Keratinocyte (primary cell): ENCODE results near the gene PPP1R36. TPM values are rescaled to one million over a fixed set of nuclear protein-coding genes. Genes with fewer than 3 reads are reported as not detected.
"Not testable (repeated sequence)": the region's sequence is repeated elsewhere in the genome, so short reads cannot be mapped to it uniquely, and the experiment has no call there.

Source experiments
- DNase-seq: peaks from one replicate; pipeline ENCODE4 v3.0.0-alpha.2; 2011; ENCODE audit warnings: low read depth, missing footprints, low spot score
- FAIRE-seq: peaks from 2 replicates; lab custom pipeline; 2011; peaks lifted over from hg19 to GRCh38; lab: Jason Lieb, UNC
- H2AFZ ChIP-seq: 2 replicates; pipeline ENCODE4 v1.6.0; 2012; ENCODE audit warnings: low read length, control low read depth, inconsistent platforms; ENCODE audit not compliant: control insufficient read depth
- H3K27ac ChIP-seq: 2 replicates; pipeline ENCODE4 v1.5.1; 2011; ENCODE audit warnings: low read length; ENCODE audit not compliant: control insufficient read depth, insufficient read depth
- H3K27me3 ChIP-seq: 3 replicates; pipeline ENCODE4 v1.6.0; 2011; ENCODE audit warnings: low read length; ENCODE audit not compliant: control insufficient read depth, insufficient read depth; ENCODE audit errors: extremely low read depth
- H3K36me3 ChIP-seq, 2 experiments: 2 replicates in 1 of 2; 3 replicates in 1 of 2; pipeline ENCODE4 v1.5.1; 2011; ENCODE audit warnings: low read length in 2 of 2, mild to moderate bottlenecking in 1 of 2; ENCODE audit not compliant: control insufficient read depth in 2 of 2, insufficient read depth in 2 of 2; ENCODE audit errors: extremely low read depth in 1 of 2
- H3K4me1 ChIP-seq: 3 replicates; pipeline ENCODE4 v1.5.1; 2011; ENCODE audit warnings: low read length; ENCODE audit not compliant: control insufficient read depth, insufficient read depth; ENCODE audit errors: extremely low read depth
- H3K4me2 ChIP-seq: 3 replicates; pipeline ENCODE4 v1.6.0; 2011; ENCODE audit warnings: low read depth, low read length; ENCODE audit not compliant: control insufficient read depth, insufficient read depth; ENCODE audit errors: extremely low read depth
- H3K4me3 ChIP-seq, 3 experiments: fragments of 200-600 bp in 1 of 3; sonication (generic) in 1 of 3; 2 replicates in 2 of 3; 3 replicates in 1 of 3; pipeline ENCODE4 v1.5.1; 2011 to 2016; ENCODE audit warnings: low read length in 3 of 3, mild to moderate bottlenecking in 3 of 3, control low read depth in 2 of 3, inconsistent platforms in 1 of 3, low read depth in 1 of 3, mixed read lengths in 1 of 3, mixed run types in 1 of 3, moderate library complexity in 1 of 3; ENCODE audit not compliant: control insufficient read depth in 2 of 3, insufficient read depth in 2 of 3; ENCODE audit errors: extremely low read depth in 1 of 3
- H3K79me2 ChIP-seq: 2 replicates; pipeline ENCODE4 v1.6.0; 2012; ENCODE audit warnings: low read length; ENCODE audit not compliant: control insufficient read depth, insufficient read depth
- H3K9ac ChIP-seq: 3 replicates; pipeline ENCODE4 v1.6.0; 2011; ENCODE audit warnings: low read length; ENCODE audit not compliant: control insufficient read depth, insufficient read depth; ENCODE audit errors: extremely low read depth
- H3K9me1 ChIP-seq: 3 replicates; pipeline ENCODE4 v1.6.0; 2011; ENCODE audit warnings: low read length; ENCODE audit not compliant: control insufficient read depth, insufficient read depth; ENCODE audit errors: extremely low read depth
- H3K9me3 ChIP-seq: 2 replicates; pipeline ENCODE4 v1.5.1; 2012; ENCODE audit warnings: low read depth, low read length; ENCODE audit not compliant: control insufficient read depth
- H4K20me1 ChIP-seq: 3 replicates; pipeline ENCODE4 v1.6.0; 2011; ENCODE audit warnings: low read length; ENCODE audit not compliant: control insufficient read depth, insufficient read depth; ENCODE audit errors: extremely low read depth
- EZH2 ChIP-seq: IDR thresholded peaks from one replicate; pipeline ENCODE4 v1.6.1; 2012; ENCODE audit warnings: inconsistent platforms, mild to moderate bottlenecking, low read length, moderate library complexity
- dilution Hi-C: fragments of 300-500 bp; cut with MboI; formaldehyde crosslinking; loops from one replicate; pipeline ENCODE4 v1.7.0; 2020; ENCODE audit warnings: low sequenced_read_pairs; ENCODE audit not compliant: extremely low pct_ligation_motif_present
- polyA plus RNA-seq, 5 experiments: library from polyadenylated mRNA; depleted of rRNA in 3 of 5; stranded (reverse) in 3 of 5; stranded (forward) in 1 of 5; unstranded in 1 of 5; fragments of >200 nt; gene quantifications; 1 replicate in 1 of 5; 2 replicates in 3 of 5; 3 replicates in 1 of 5; pipeline versions ENCODE4 v1.2.1 to v1.2.3, GENCODE V29; 2011 to 2012; ENCODE audit warnings: missing spikeins in 2 of 5, low read depth in 1 of 5, low replicate concordance in 1 of 5
- TF ChIP-seq, protein P1 (sequence below), 3 experiments: IDR thresholded peaks in 1 of 3; conservative IDR thresholded peaks in 1 of 3; optimal IDR thresholded peaks in 1 of 3; 2 replicates in 2 of 3; 3 replicates in 1 of 3; pipeline versions ENCODE3 to v1.5.1; 2011; ENCODE audit warnings: low read length in 3 of 3, mild to moderate bottlenecking in 3 of 3, moderate library complexity in 2 of 3, control low read depth in 1 of 3, inconsistent platforms in 1 of 3; ENCODE audit not compliant: insufficient read depth in 2 of 3; ENCODE audit errors: extremely low read depth in 1 of 3

The PPP1R36 gene
- polyA plus RNA-seq, 1 donor (not counting 4 experiments of a cell fraction or from before 2014, with no cell fraction given) = 0.81 TPM

GRCh38 chr14:64566651-64567122, 16.9 kb downstream of the PPP1R36 start:
- Histone ChIP-seq H3K36me3 (no peaks in the 10 kb centered on the region), H3K9me3 (no peaks in the 10 kb centered on the region), H3K27me3 (no peaks in the 10 kb centered on the region), H3K4me2 (no peak overlapping the region), H3K27ac (no peak overlapping the region), H3K9me1 (no peaks in the 10 kb centered on the region), H3K4me3 (no peak overlapping the region), H3K79me2 (no peaks in the 10 kb centered on the region), H2AFZ (peak overlapping the region; percentile 8), H3K4me1 (peaks cover 9% of the 10 kb centered on the region), H3K9ac (no peak overlapping the region), H4K20me1 (no peaks in the 10 kb centered on the region)
- FAIRE-seq (no peak), DNase-seq (no peak)
- no peak for TF ChIP-seq EZH2
- TF ChIP-seq, protein P1, sequence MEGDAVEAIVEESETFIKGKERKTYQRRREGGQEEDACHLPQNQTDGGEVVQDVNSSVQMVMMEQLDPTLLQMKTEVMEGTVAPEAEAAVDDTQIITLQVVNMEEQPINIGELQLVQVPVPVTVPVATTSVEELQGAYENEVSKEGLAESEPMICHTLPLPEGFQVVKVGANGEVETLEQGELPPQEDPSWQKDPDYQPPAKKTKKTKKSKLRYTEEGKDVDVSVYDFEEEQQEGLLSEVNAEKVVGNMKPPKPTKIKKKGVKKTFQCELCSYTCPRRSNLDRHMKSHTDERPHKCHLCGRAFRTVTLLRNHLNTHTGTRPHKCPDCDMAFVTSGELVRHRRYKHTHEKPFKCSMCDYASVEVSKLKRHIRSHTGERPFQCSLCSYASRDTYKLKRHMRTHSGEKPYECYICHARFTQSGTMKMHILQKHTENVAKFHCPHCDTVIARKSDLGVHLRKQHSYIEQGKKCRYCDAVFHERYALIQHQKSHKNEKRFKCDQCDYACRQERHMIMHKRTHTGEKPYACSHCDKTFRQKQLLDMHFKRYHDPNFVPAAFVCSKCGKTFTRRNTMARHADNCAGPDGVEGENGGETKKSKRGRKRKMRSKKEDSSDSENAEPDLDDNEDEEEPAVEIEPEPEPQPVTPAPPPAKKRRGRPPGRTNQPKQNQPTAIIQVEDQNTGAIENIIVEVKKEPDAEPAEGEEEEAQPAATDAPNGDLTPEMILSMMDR (optimal IDR thresholded peaks at IDR 0.05 in 1 of 3, IDR thresholded peaks at IDR 0.05 in 1 of 3, conservative IDR thresholded peaks at IDR 0.05 in 1 of 3; ENCODE audit: extremely low read depth in 1 of 3, insufficient read depth in 2 of 3, low read length in 3 of 3) = no peak
- dilution Hi-C loops = no loop called here

DNA sequence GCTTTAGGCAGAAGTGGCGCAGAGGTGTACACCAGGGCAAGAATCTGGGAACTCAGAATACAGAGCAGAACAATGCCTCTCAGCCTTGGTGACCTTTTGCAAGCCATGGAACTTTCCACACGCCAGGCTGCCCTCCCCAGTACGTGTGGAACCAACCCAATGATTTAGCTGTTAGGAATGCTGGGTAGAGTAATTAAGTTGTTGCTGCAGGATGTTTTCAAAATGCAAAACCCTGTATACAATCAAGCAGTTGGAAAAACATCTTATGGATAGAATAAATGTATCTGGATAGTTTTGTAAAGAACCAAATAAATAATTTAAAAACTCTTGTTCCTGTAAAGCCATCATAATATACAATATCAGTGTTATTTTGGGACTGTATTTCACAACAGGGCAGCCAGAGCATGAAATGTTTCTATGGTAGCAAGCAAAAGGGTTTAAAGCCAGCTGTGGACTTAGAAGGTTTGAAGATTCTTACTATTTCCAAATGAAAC, 19.4 kb downstream of the PPP1R36 start:
- peak overlapping the region; percentile 44 for H3K4me2 ChIP-seq
- no peaks in the 10 kb centered on the region for H3K27me3 ChIP-seq
- dilution Hi-C loops = no loop called here
- no peaks in the 10 kb centered on the region for H3K9me1 ChIP-seq
- H3K27ac ChIP-seq = no peak overlapping the region
- no peaks in the 10 kb centered on the region for H3K36me3 ChIP-seq
- H3K4me3 ChIP-seq = no peak overlapping the region
- TF ChIP-seq EZH2 = no peak
- TF ChIP-seq, protein P1 (optimal IDR thresholded peaks at IDR 0.05 in 1 of 3, IDR thresholded peaks at IDR 0.05 in 1 of 3, conservative IDR thresholded peaks at IDR 0.05 in 1 of 3; ENCODE audit: extremely low read depth in 1 of 3, insufficient read depth in 2 of 3, low read length in 3 of 3) = no peak
- no peaks in the 10 kb centered on the region for H3K79me2 ChIP-seq
- H4K20me1 ChIP-seq = no peaks in the 10 kb centered on the region
- no peaks in the 10 kb centered on the region for H3K9me3 ChIP-seq
- H3K4me1 ChIP-seq = peaks cover 9% of the 10 kb centered on the region
- FAIRE-seq (peak; percentile 94), DNase-seq (peak; percentile 13)
- H2AFZ ChIP-seq = no peak overlapping the region
- no peak overlapping the region for H3K9ac ChIP-seq

GRCh38 chr14:64569646-64570045, 19.9 kb downstream of the PPP1R36 start:
- H3K36me3 ChIP-seq, H3K27ac ChIP-seq, H3K4me3 ChIP-seq, H3K79me2 ChIP-seq, H3K9me1 ChIP-seq, H3K4me1 ChIP-seq, H2AFZ ChIP-seq, DNase-seq, H3K9me3 ChIP-seq, dilution Hi-C loops, H3K27me3 ChIP-seq, H4K20me1 ChIP-seq, H3K9ac ChIP-seq, FAIRE-seq: not testable (repeated sequence)
- H3K4me2 ChIP-seq = peak overlapping the region; percentile 44
